Subcutaneous adipose tissue (tissue), 4 donors: ENCODE measurements around the gene PPP1R15A. TPM values are rescaled to one million over a fixed set of nuclear protein-coding genes. Genes with fewer than 3 reads are reported as not detected.

Experiments used
- total RNA-seq, 4 donors: library from RNA; depleted of rRNA; stranded (reverse); fragments of >200 nt; gene quantifications; one replicate each; pipeline ENCODE4 v1.1.0, GENCODE V29; 2016
- TF ChIP-seq, protein P1 (sequence below): fragments of 450-650 bp; IDR thresholded peaks from one replicate; pipeline ENCODE4 v1.5.1; 2016; ENCODE audit warnings: low read depth, mild to moderate bottlenecking, control low read depth, antibody characterized with exemption, moderate library complexity

The PPP1R15A gene
- total RNA-seq, 4 donors from 2014 or later, result 30.5 to 81.7 (median 48.3) TPM

DNA sequence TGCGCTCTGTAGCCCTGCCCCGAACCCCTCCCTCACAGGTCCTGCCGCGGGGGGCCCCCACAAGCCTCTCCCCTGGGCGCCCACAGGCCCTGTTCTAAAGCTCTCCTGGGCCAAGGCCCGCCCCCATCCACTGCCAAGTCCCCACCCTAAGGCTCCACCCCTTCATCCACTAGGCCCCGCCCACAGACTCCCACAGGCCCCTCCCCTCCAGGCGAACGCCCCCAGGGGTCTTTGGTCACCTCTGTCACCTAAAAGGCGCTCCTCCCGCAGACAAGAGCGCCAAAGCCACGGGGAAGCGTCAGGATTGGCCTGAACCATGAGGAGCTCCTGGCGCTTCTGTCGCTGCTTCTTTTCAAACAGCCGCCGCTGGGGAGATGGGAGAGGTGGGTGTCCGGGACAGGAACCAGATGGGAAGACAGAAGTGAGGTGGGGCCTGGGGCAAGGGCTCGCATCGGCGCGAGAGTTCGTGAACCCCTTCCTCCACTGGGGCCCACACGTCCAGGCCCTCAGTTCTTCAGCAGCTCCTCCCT lies 24.0 kb downstream of the PPP1R15A start:
- TF ChIP-seq, protein P1, sequence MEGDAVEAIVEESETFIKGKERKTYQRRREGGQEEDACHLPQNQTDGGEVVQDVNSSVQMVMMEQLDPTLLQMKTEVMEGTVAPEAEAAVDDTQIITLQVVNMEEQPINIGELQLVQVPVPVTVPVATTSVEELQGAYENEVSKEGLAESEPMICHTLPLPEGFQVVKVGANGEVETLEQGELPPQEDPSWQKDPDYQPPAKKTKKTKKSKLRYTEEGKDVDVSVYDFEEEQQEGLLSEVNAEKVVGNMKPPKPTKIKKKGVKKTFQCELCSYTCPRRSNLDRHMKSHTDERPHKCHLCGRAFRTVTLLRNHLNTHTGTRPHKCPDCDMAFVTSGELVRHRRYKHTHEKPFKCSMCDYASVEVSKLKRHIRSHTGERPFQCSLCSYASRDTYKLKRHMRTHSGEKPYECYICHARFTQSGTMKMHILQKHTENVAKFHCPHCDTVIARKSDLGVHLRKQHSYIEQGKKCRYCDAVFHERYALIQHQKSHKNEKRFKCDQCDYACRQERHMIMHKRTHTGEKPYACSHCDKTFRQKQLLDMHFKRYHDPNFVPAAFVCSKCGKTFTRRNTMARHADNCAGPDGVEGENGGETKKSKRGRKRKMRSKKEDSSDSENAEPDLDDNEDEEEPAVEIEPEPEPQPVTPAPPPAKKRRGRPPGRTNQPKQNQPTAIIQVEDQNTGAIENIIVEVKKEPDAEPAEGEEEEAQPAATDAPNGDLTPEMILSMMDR, result no peak

DNA sequence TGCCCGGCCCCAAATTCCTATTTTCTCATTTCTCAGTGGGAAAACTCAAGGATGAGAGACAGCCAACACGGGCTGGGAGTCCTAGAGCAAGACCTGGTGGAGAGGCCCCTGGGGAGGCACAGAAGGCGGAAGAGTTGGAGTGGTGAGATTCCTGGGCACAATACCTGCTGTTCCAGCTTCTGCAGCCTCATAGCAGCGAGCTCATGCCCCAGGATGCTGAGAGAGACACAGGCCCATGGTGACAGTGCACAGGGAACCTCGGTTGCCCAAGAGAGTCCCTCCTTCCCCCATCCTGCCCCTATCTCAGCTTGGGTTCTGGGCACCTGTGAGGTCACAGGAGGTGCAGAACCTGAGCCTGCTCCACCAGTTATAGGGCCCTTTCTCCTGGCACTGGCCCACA lies 25.0 kb downstream of the PPP1R15A start:
- TF ChIP-seq, protein P1, result no peak

DNA sequence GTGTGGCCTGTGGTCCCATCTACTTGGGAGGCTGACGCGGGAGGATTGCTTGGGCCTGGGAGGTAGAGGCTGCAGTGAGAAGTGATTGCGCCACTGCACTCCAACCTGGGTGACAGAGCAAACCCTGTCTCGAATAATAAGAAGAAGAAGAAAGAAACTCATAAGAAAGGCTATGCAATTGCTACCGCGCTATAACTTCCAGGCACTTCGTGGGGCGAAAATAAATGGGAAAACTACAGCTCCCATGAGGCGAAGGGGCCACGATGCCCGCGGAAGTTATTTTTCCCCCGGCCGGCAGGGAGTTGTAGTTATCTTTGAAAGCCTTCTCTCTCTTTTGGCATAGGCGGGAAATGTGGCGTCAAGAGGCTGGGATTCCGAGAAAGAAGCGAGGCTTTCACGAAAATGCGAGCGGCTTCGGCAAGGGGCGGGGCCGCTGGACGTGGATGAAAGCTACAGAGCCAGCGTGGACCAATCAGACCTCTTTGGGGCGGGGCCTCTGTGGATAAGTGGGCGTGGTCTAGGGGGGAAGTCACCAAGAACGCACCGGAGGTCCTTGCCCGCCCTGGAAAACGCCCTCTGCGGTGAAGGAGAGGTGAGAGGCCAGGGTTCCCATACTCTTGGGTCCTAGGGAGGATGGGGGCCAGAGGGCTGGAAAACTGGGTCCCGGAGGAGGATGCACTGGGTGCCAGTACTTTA lies 27.7 kb downstream of the PPP1R15A start, which contains the start of gene NUCB1:
NUCB1 (plus strand) TSS at position 532 of the 696 bp plus-strand sequence. CDS start 485 bp downstream, outside the sequence.
- TF ChIP-seq, protein P1, result no peak

DNA sequence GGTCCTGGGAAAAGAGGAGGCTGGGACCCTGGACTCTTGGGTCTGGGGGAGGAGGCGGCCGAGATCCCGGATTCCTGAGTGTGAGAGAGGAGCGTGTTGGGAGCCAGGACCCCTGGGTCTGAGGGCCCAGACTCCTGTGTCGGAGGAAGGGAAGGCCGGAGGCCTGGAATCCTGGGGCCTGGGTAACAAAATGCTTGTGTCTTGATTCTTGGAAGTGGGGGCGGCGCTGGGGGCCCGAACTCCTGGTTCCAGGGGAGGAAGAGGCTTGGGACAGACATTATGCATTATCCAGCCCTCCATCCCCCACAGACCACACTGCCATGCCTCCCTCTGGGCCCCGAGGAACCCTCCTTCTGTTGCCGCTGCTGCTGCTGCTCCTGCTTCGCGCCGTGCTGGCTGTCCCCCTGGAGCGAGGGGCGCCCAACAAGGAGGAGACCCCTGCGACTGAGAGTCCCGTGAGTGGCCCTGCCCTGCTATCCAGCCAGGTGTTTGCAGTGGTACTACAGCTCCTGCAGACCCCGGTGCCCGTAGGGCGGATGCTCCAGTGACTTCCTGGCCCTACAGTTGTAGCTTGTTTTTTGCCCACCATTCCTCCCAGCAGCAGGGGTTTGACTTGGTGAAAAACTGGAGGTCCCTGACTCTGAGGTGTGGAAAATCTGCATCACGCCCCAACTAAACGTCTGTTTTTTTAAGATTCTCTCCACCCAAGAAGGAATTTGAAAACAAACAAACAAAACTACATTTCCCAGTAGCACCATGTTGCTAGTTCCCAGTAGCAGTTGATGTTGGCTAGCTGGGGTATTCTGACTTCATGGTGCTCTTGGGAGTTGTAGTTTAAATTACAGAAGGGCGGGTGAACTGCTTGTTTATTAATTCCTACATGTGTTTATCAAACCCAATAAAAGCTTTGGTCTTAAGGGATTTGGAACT lies 28.5 kb downstream of the PPP1R15A start:
- TF ChIP-seq, protein P1, result no peak

DNA sequence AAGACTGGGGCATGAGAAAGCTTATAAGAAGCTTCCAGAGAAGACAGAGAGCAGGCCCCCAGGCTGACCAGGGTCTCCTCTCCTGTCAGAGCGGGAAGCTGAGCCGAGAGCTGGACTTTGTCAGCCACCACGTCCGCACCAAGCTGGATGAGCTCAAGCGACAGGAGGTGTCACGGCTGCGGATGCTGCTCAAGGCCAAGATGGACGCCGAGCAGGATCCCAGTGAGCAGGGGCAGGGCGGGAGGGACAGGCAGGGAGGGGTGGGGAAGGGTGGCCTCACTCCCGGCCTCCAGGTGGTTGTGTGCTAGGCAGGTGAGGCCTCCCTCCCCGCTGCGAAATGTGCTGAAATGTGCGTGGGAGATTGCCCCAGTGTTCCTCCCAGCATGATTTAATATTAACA lies 33.4 kb downstream of the PPP1R15A start:
- TF ChIP-seq, protein P1, result no peak

DNA sequence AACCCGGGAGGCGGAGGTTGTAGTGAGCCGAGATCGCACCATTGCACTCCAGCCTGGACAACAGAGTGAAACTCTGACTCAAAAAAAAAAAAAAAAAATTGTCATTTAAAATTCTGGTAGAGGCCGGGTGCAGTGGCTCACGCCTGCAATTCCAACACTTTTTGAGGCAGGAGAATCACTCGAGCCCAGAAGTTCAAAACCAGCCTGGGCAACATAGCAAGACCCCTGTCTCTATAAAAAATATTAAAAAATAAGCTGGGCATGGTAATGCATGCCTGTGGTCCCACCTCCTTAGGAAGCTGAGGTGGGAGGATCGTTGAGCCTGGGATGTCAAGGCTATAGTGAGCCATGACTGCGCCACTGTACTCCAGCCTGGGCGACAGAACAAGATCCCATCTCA lies 34.1 kb downstream of the PPP1R15A start:
- TF ChIP-seq, protein P1, result no peak

DNA sequence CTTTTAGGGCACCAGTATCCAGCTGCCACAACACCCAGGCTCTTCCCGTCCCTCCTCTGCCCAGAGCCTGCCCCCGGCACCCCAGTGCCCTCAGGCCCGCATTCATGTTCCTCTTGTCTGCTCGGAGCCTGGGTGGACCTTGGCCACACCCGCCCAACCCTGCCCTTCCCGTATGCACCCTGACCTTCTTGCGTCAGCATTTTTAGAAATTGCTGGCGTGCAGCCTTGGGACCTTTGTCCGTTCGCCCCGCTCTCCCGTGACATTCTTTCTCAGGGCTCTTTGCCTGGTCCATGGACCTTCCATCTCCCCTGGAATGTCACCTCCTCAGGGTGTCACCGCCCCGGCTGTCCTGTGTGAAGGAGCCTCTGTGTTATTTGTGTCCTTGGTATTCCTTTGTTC lies 35.5 kb downstream of the PPP1R15A start:
- TF ChIP-seq, protein P1, result no peak
